B cell (primary cell): Measurements from ENCODE around the gene PPP2R5A.

Experiments used
- EZH2 ChIP-seq: IDR thresholded peaks from 2 replicates; pipeline ENCODE4 v1.6.1; 2012; ENCODE audit warnings: borderline replicate concordance, low read depth, mild to moderate bottlenecking, moderate library complexity, low read length; ENCODE audit not compliant: insufficient read depth, poor library complexity, severe bottlenecking
- TF ChIP-seq, protein P1 (sequence below): fragments of 200-600 bp; IDR thresholded peaks from one replicate; pipeline ENCODE4 v1.8.0; 2022; ENCODE audit warnings: antibody characterized with exemption, mild to moderate bottlenecking

DNA sequence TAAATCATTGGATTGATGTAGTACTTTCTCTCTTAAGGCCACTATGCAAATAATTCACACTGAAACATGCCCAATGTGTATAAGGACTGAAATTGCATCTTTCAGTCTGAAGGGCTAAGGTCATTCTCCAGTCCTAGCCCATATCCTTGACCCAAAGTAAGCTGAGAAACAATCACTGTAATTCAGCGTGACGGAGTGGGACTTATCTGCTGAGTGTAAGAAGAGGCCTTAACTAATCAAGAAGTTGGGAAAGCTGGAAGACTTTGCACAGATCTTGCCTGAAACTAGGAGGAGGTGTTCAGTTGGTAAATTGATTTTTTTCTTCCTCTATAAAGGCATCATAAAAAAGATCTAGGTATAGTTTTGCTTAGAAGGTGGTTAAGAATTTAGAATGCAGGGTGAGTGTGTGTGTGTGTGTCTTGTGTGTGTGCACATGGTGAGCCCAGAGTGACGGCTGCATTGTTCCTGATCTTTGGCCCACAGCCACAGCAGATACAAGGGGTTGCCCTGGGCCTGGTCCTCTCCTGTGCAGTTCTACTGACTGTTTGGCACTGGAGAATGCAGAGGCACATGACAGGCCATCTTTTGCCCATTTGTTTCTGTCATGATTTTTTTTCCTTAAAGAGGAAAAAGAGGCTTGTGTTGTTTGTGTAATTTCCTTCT, 13.3 kb upstream of the PPP2R5A start:
- TF ChIP-seq, protein P1, sequence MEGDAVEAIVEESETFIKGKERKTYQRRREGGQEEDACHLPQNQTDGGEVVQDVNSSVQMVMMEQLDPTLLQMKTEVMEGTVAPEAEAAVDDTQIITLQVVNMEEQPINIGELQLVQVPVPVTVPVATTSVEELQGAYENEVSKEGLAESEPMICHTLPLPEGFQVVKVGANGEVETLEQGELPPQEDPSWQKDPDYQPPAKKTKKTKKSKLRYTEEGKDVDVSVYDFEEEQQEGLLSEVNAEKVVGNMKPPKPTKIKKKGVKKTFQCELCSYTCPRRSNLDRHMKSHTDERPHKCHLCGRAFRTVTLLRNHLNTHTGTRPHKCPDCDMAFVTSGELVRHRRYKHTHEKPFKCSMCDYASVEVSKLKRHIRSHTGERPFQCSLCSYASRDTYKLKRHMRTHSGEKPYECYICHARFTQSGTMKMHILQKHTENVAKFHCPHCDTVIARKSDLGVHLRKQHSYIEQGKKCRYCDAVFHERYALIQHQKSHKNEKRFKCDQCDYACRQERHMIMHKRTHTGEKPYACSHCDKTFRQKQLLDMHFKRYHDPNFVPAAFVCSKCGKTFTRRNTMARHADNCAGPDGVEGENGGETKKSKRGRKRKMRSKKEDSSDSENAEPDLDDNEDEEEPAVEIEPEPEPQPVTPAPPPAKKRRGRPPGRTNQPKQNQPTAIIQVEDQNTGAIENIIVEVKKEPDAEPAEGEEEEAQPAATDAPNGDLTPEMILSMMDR = no peak
- TF ChIP-seq EZH2 = no peak
